Kidney (tissue), 14 donors: Measurements from ENCODE around the gene AK5. TPM values are rescaled to one million over a fixed set of nuclear protein-coding genes. Genes with fewer than 3 reads are reported as not detected.

Experiments
- DNase-seq, 5 donors: peaks; one replicate each; pipeline ENCODE4 v3.0.0-alpha.2; 2013 to 2020
- FAIRE-seq: peaks from 2 replicates; lab custom pipeline; 2012; peaks lifted over from hg19 to GRCh38; lab: Jason Lieb, UNC
- H3K27ac ChIP-seq, 2 donors: one replicate each; pipeline ENCODE4 v1.7.0; 2013; ENCODE audit warnings: low read depth in 2 of 2, low read length in 2 of 2, inconsistent platforms in 1 of 2
- H3K27me3 ChIP-seq: one replicate; pipeline ENCODE4 v1.7.1; 2013; ENCODE audit warnings: low read length, inconsistent platforms; ENCODE audit not compliant: control insufficient read depth, insufficient read depth
- H3K36me3 ChIP-seq, 3 donors: one replicate each; pipeline versions ENCODE4 v1.7.0 to v1.7.1; 2013; ENCODE audit warnings: low read length in 3 of 3, control low read depth in 1 of 3, inconsistent platforms in 1 of 3; ENCODE audit not compliant: insufficient read depth in 3 of 3, control insufficient read depth in 2 of 3
- H3K4me1 ChIP-seq, 3 donors: one replicate each; pipeline versions ENCODE4 v1.7.0 to v1.7.1; 2013; ENCODE audit warnings: low read length in 3 of 3, inconsistent platforms in 1 of 3, low read depth in 1 of 3; ENCODE audit not compliant: control insufficient read depth in 2 of 3, insufficient read depth in 2 of 3
- H3K4me3 ChIP-seq, 3 donors: one replicate each; pipeline versions ENCODE4 v1.7.0 to v1.8.1; 2013; ENCODE audit warnings: low read length in 3 of 3, control low read depth in 1 of 3, inconsistent platforms in 1 of 3
- H3K9ac ChIP-seq, 3 donors: one replicate each; pipeline versions ENCODE4 v1.7.0 to v1.7.1; 2013; ENCODE audit warnings: low read length in 3 of 3, control low read depth in 1 of 3, inconsistent platforms in 1 of 3
- H3K9me3 ChIP-seq, 3 donors: one replicate each; pipeline versions ENCODE4 v1.7.0 to v1.7.1; 2013; ENCODE audit warnings: low read length in 3 of 3, control low read depth in 1 of 3, inconsistent platforms in 1 of 3; ENCODE audit not compliant: control insufficient read depth in 2 of 3, insufficient read depth in 1 of 3
- CTCF ChIP-seq: IDR thresholded peaks from 3 replicates; pipeline ENCODE4 v1.5.1; 2012; ENCODE audit warnings: mild to moderate bottlenecking, moderate library complexity, borderline replicate concordance; ENCODE audit not compliant: insufficient read depth; ENCODE audit errors: extremely low read depth
- intact Hi-C: fragments of 100-400 bp; cut with DNase I; formaldehyde crosslinking; loops from one replicate; pipeline ENCODE4 v1.11.1; 2022
- polyA plus RNA-seq: library from polyadenylated mRNA; stranded (reverse); fragments of 350-450 nt; fragmentation: Illumina TruSeq; extraction: RNeasy Lipid Tissue Mini Kit (QIAGEN cat#74804); gene quantifications from one replicate; pipeline ENCODE4 v1.2.3, GENCODE V29; 2014; ENCODE audit warnings: low read depth, low replicate concordance; ENCODE audit not compliant: insufficient read depth
- total RNA-seq: library from RNA; stranded (reverse); fragmentation: NEBNext Ultra II Directional; extraction: Animal tissue kit (Norgen Biotek cat#: 25700); gene quantifications from one replicate; pipeline ENCODE4 v1.2.1, GENCODE V29; 2021
- donor health status: control.
- donor health status: control.
- donor health status: control.
- donor health status: control.
- donor health status: control.
- donor health status: DM: yes; HTN: yes; CAD: no.
- donor health status: Normal renal cell carcinoma (clear cell type).

The AK5 gene
- total and polyA plus RNA-seq, 2 donors from 2014 or later = 1.7 to 2.5 TPM

- Histone ChIP-seq H3K9me3 (no peaks in the 10 kb centered on the region), H3K27me3 (no peaks in the 10 kb centered on the region), H3K9ac (no peak overlapping the region), H3K4me1 (no peaks in the 10 kb centered on the region), H3K36me3 (no peaks in the 10 kb centered on the region), H3K4me3 (no peak overlapping the region), H3K27ac (no peak overlapping the region)
- FAIRE-seq (no peak), DNase-seq (no peak)
- no peak for TF ChIP-seq CTCF
- intact Hi-C loops = no loop called here
Observed at GRCh38 chr1:77342745-77343144, 60.9 kb downstream of the AK5 start.

DNA sequence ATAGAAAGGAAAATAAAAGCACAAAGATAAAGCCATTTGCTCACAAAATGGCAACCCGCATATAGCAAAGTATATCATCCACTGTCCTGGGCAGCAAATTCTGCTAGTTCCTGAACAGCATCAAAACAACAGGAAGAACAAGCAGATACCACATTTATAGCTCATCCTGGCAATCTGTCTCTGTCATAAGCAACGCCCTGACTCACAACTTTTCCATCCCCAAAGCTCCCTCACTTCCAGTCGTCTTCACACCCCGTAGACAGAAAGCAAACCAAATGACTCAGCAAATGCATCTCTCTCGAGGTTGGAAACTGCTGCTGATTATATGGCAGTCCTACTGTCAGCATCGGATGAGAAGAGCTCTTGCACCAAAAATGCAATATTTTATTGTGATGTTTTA lies 65.8 kb downstream of the AK5 start:
- Histone ChIP-seq H3K27me3 (no peaks in the 10 kb centered on the region), H3K27ac (no peak overlapping the region), H3K9me3 (no peaks in the 10 kb centered on the region), H3K4me3 (no peak overlapping the region), H3K4me1 (no peaks in the 10 kb centered on the region), H3K36me3 (no peaks in the 10 kb centered on the region), H3K9ac (no peak overlapping the region)
- no peak for TF ChIP-seq CTCF
- DNase-seq (no peak), FAIRE-seq (no peak)
- intact Hi-C loops = no loop called here

DNA sequence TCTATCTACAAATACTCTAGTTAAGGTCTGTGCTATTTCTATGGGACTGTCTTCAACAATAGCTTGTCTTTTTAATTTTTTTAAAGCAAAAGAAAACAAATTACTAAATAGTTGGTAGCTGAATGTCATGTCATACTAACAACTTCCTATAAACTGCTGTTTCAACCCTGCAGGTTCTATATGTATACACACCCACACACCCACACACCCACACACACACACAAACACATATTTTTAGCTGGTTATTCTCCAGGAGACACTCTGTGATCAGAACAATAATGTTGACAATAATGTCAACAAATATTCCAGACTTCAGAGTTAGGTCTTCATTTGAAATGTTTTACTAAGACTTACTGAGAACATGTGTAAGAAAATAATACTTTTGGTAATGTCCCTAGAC lies 66.7 kb downstream of the AK5 start:
- no peak for DNase-seq
- Histone ChIP-seq H3K36me3 (no peaks in the 10 kb centered on the region), H3K4me1 (no peaks in the 10 kb centered on the region), H3K9ac (no peak overlapping the region), H3K4me3 (no peak overlapping the region), H3K27me3 (no peaks in the 10 kb centered on the region), H3K27ac (no peak overlapping the region), H3K9me3 (no peaks in the 10 kb centered on the region)
- TF ChIP-seq CTCF = no peak
- intact Hi-C loops = no loop called here
- FAIRE-seq = no peak

DNA sequence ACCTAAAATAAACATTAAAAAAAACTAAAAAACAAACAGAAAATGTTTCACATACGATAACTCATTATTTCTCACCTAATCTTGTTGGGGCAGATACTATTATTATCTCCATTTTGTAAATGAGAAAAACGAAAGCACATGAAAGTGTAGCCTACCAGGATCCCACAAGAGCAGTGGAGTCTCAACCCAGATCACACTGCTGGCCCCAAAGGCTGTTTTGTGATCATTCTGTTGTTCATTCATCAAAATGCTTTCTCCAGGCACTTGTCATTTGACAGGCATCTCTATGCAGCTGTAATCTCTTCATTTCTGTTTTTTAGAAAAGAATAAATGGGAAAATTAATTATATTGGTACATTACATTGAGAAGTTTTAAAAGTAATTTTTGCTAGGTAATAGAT lies 67.5 kb downstream of the AK5 start:
- Histone ChIP-seq H3K9ac (no peak overlapping the region), H3K27me3 (no peaks in the 10 kb centered on the region), H3K4me3 (no peak overlapping the region), H3K9me3 (no peaks in the 10 kb centered on the region), H3K27ac (no peak overlapping the region), H3K36me3 (no peaks in the 10 kb centered on the region), H3K4me1 (no peaks in the 10 kb centered on the region)
- TF ChIP-seq CTCF = no peak
- intact Hi-C loops = no loop called here
- DNase-seq (no peak), FAIRE-seq (no peak)
